HepG2 (cell line): ENCODE measurements around the gene CCDC116. TPM values are rescaled to one million over a fixed set of nuclear protein-coding genes. Genes with fewer than 3 reads are reported as not detected.

ENCODE experiments used
- ARID4A ChIP-seq: sonication (generic); formaldehyde crosslinking; IDR thresholded peaks from 2 replicates; pipeline ENCODE4 v1.5.0; 2020; ENCODE audit warnings: mild to moderate bottlenecking, missing genetic modification reagents, borderline replicate concordance
- ARNT2 ChIP-seq: sonication (generic); formaldehyde crosslinking; IDR thresholded peaks from 2 replicates; pipeline ENCODE4 v1.8.0; 2022; ENCODE audit warnings: mild to moderate bottlenecking, low read depth, missing genetic modification reagents, moderate library complexity
- FOSL1 ChIP-seq: sonication (generic); formaldehyde crosslinking; IDR thresholded peaks from 2 replicates; pipeline ENCODE4 v1.9.0; 2021; ENCODE audit warnings: missing genetic modification reagents, borderline replicate concordance
- FOXO4 ChIP-seq: sonication (generic); formaldehyde crosslinking; conservative IDR thresholded peaks from 2 replicates; pipeline ENCODE4 v1.8.1; 2023; ENCODE audit warnings: missing genetic modification reagents
- KAT8 ChIP-seq: IDR thresholded peaks from 2 replicates; pipeline ENCODE4 v1.6.1; 2016; ENCODE audit warnings: missing genetic modification reagents, missing compliant biosample characterization
- KDM2A ChIP-seq: sonication (generic); formaldehyde crosslinking; IDR thresholded peaks from 2 replicates; pipeline ENCODE4 v1.4.0; 2020; ENCODE audit warnings: low read depth, missing genetic modification reagents, borderline replicate concordance
- MEIS2 ChIP-seq: sonication (generic); formaldehyde crosslinking; IDR thresholded peaks from 2 replicates; pipeline ENCODE4 v1.9.0; 2021; ENCODE audit warnings: mild to moderate bottlenecking, missing genetic modification reagents
- MTERF4 ChIP-seq: sonication (generic); formaldehyde crosslinking; IDR thresholded peaks from 2 replicates; pipeline ENCODE4 v1.8.0; 2023; ENCODE audit warnings: mild to moderate bottlenecking, missing genetic modification reagents
- RXRB ChIP-seq: IDR thresholded peaks from 2 replicates; pipeline ENCODE4 v1.6.1; 2016; ENCODE audit warnings: borderline replicate concordance, missing genetic modification reagents, missing compliant biosample characterization
- ZBTB7B ChIP-seq: sonication (generic); formaldehyde crosslinking; IDR thresholded peaks from 2 replicates; pipeline ENCODE4 v1.4.0; 2020; ENCODE audit warnings: missing genetic modification reagents
- ZKSCAN1 ChIP-seq: fragments of 150-350 bp; IDR thresholded peaks from 2 replicates; pipeline ENCODE4 v1.6.1; 2014; ENCODE audit warnings: low read length
- ZNF460 ChIP-seq: sonication (generic); formaldehyde crosslinking; IDR thresholded peaks from 2 replicates; pipeline ENCODE4 v1.5.1; 2020; ENCODE audit warnings: missing genetic modification reagents, mild to moderate bottlenecking, borderline replicate concordance
- ZNF747 ChIP-seq: sonication (generic); formaldehyde crosslinking; IDR thresholded peaks from 2 replicates; pipeline ENCODE4 v1.8.1; 2023; ENCODE audit warnings: missing genetic modification reagents, mild to moderate bottlenecking, borderline replicate concordance
- ZZZ3 ChIP-seq: sonication (generic); formaldehyde crosslinking; IDR thresholded peaks from 2 replicates; pipeline ENCODE4 v1.4.0; 2020; ENCODE audit warnings: missing genetic modification reagents, mild to moderate bottlenecking, borderline replicate concordance
- polyA plus RNA-seq, 8 experiments: library from polyadenylated mRNA; depleted of rRNA in 3 of 8; stranded (reverse) in 7 of 8; unstranded in 1 of 8; fragments of >200 nt; fragmentation: Illumina TruSeq in 4 of 8; extraction: Trizol in 4 of 8; gene quantifications; 2 replicates each; pipeline versions ENCODE4 v1.2.1 to v1.2.3, GENCODE V29; 2011 to 2016; ENCODE audit warnings: low read depth in 4 of 8, missing spikeins in 1 of 8, mixed read lengths in 1 of 8; ENCODE audit not compliant: insufficient read depth in 1 of 8
- total RNA-seq, 5 experiments: library from RNA; depleted of rRNA; stranded (reverse); fragments of >200 nt; fragmentation: Illumina TruSeq; extraction: Trizol; gene quantifications; 2 replicates each; pipeline ENCODE4 v1.2.3, GENCODE V29; 2016; ENCODE audit warnings: low read depth in 1 of 5
- TF ChIP-seq, protein P1 (sequence below): sonication (generic); formaldehyde crosslinking; IDR thresholded peaks from 2 replicates; pipeline ENCODE4 v1.5.0; 2020; ENCODE audit warnings: mild to moderate bottlenecking, missing genetic modification reagents, moderate library complexity
- TF ChIP-seq, protein P2 (sequence below): sonication (generic); formaldehyde crosslinking; IDR thresholded peaks from 2 replicates; pipeline ENCODE4 v1.4.0; 2020; ENCODE audit warnings: mild to moderate bottlenecking, missing genetic modification reagents

The CCDC116 gene
- total and polyA plus RNA-seq, 2 of the 13 experiments (the other 11 are each of a cell fraction or from before 2014, with no cell fraction given): 0.15 to 0.33 TPM

DNA sequence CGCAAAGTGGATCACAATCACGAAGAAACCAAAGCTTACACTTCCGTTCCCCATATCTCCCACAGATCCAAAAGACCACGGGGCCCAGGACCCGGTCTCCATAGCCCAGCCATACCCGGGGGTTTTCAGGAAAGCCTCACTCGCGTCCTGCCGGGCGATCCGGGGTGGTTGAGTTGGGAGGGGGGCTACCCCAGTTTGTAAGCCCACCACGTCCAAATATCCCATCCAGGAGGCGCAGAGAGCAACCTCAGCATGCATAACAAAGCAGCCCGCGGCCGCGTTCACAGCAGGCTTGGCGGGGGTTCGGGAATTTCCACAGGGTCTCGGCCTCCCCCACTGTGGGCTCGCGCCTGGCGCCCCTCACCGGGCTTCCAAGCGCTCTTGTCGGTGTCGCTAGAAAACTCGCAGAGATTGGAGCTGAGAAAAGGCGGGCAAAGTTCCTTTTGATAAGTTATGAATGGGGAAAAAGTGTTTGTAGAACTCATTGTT, 19.0 kb downstream of the CCDC116 start (continued):
- TF ChIP-seq ZZZ3 (CRISPR knock-in tag) (no peak), MTERF4 (CRISPR knock-in tag) (no peak), MEIS2 (no peak), ZKSCAN1 (no peak), ZNF747 (CRISPR knock-in tag) (no peak), KDM2A (CRISPR knock-in tag) (peak; percentile 66; the same call in 1 of the 2 replicates), ZNF460 (CRISPR knock-in tag) (no peak), RXRB (no peak), ARID4A (CRISPR knock-in tag) (no peak), ZBTB7B (peak; percentile 20), KAT8 (CRISPR knock-in tag) (no peak; the same call in 1 of the 2 replicates), ARNT2 (no peak), FOXO4 (no peak), FOSL1 (no peak)
- TF ChIP-seq, protein P1, sequence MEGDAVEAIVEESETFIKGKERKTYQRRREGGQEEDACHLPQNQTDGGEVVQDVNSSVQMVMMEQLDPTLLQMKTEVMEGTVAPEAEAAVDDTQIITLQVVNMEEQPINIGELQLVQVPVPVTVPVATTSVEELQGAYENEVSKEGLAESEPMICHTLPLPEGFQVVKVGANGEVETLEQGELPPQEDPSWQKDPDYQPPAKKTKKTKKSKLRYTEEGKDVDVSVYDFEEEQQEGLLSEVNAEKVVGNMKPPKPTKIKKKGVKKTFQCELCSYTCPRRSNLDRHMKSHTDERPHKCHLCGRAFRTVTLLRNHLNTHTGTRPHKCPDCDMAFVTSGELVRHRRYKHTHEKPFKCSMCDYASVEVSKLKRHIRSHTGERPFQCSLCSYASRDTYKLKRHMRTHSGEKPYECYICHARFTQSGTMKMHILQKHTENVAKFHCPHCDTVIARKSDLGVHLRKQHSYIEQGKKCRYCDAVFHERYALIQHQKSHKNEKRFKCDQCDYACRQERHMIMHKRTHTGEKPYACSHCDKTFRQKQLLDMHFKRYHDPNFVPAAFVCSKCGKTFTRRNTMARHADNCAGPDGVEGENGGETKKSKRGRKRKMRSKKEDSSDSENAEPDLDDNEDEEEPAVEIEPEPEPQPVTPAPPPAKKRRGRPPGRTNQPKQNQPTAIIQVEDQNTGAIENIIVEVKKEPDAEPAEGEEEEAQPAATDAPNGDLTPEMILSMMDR (CRISPR knock-in tag): no peak; the same call in 1 of the 2 replicates
- TF ChIP-seq, protein P2, sequence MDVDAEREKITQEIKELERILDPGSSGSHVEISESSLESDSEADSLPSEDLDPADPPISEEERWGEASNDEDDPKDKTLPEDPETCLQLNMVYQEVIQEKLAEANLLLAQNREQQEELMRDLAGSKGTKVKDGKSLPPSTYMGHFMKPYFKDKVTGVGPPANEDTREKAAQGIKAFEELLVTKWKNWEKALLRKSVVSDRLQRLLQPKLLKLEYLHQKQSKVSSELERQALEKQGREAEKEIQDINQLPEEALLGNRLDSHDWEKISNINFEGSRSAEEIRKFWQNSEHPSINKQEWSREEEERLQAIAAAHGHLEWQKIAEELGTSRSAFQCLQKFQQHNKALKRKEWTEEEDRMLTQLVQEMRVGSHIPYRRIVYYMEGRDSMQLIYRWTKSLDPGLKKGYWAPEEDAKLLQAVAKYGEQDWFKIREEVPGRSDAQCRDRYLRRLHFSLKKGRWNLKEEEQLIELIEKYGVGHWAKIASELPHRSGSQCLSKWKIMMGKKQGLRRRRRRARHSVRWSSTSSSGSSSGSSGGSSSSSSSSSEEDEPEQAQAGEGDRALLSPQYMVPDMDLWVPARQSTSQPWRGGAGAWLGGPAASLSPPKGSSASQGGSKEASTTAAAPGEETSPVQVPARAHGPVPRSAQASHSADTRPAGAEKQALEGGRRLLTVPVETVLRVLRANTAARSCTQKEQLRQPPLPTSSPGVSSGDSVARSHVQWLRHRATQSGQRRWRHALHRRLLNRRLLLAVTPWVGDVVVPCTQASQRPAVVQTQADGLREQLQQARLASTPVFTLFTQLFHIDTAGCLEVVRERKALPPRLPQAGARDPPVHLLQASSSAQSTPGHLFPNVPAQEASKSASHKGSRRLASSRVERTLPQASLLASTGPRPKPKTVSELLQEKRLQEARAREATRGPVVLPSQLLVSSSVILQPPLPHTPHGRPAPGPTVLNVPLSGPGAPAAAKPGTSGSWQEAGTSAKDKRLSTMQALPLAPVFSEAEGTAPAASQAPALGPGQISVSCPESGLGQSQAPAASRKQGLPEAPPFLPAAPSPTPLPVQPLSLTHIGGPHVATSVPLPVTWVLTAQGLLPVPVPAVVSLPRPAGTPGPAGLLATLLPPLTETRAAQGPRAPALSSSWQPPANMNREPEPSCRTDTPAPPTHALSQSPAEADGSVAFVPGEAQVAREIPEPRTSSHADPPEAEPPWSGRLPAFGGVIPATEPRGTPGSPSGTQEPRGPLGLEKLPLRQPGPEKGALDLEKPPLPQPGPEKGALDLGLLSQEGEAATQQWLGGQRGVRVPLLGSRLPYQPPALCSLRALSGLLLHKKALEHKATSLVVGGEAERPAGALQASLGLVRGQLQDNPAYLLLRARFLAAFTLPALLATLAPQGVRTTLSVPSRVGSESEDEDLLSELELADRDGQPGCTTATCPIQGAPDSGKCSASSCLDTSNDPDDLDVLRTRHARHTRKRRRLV (CRISPR knock-in tag): 0 out of 2 replicates have a peak, but pooled peaks have one; percentile 49
